HG03135 (cell line): ENCODE results near the gene SPTBN5.

Experiments used
- ATAC-seq: cut with Tn5 transposase; IDR thresholded peaks from one replicate; pipeline ENCODE4 v1.9.1; 2021; ENCODE audit warnings: mild to moderate bottlenecking, moderate library complexity; ENCODE audit not compliant: unreplicated experiment

SPTBN5 gene

GRCh38 chr15:41885321-41885720 lies 8.5 kb downstream of the SPTBN5 start:
- no peak for ATAC-seq

GRCh38 chr15:41884458-41884857 lies 9.4 kb downstream of the SPTBN5 start:
- ATAC-seq: no peak

- no peak for ATAC-seq
Measured at GRCh38 chr15:41883484-41883825, 10.4 kb downstream of the SPTBN5 start.

GRCh38 chr15:41882689-41883483 lies 11.0 kb downstream of the SPTBN5 start:
- ATAC-seq: no peak

- no peak for ATAC-seq
Measured at GRCh38 chr15:41881920-41882688, 11.7 kb downstream of the SPTBN5 start.

- ATAC-seq: no peak
Measured at GRCh38 chr15:41881550-41881919, 12.3 kb downstream of the SPTBN5 start.

GRCh38 chr15:41881086-41881485 lies 12.8 kb downstream of the SPTBN5 start:
- no peak for ATAC-seq

GRCh38 chr15:41880156-41880877 lies 13.5 kb downstream of the SPTBN5 start:
- ATAC-seq: no peak

GRCh38 chr15:41879321-41879845 lies 14.5 kb downstream of the SPTBN5 start:
- ATAC-seq: no peak

GRCh38 chr15:41878355-41878699 lies 15.5 kb downstream of the SPTBN5 start:
- ATAC-seq: no peak

- no peak for ATAC-seq
Measured at GRCh38 chr15:41877631-41878354, 16.1 kb downstream of the SPTBN5 start.

- no peak for ATAC-seq
Measured at GRCh38 chr15:41876689-41877088, 17.2 kb downstream of the SPTBN5 start.

- ATAC-seq: no peak
Measured at GRCh38 chr15:41876007-41876406, 17.8 kb downstream of the SPTBN5 start.

GRCh38 chr15:41874736-41875135 lies 19.1 kb downstream of the SPTBN5 start:
- ATAC-seq: no peak

- no peak for ATAC-seq
Measured at GRCh38 chr15:41873711-41874110, 20.1 kb downstream of the SPTBN5 start.

GRCh38 chr15:41872166-41872747 lies 21.6 kb downstream of the SPTBN5 start:
- no peak for ATAC-seq

- ATAC-seq: no peak
Measured at GRCh38 chr15:41871175-41871905, 22.5 kb downstream of the SPTBN5 start.

- ATAC-seq: no peak
Measured at GRCh38 chr15:41870689-41871081, 23.2 kb downstream of the SPTBN5 start.

- ATAC-seq: no peak
Measured at GRCh38 chr15:41869770-41870688, 23.8 kb downstream of the SPTBN5 start.
